WERI-Rb-1 (cell line): ENCODE measurements around the gene TEPSIN.

ENCODE experiments used
- DNase-seq: peaks from one replicate; pipeline ENCODE4 v3.0.0-alpha.2; 2020
- H3K27ac ChIP-seq: fragments of 250-450 bp; sonication (Bioruptor Pico); 2 replicates; pipeline ENCODE4 v1.5.1; 2020; ENCODE audit warnings: mild to moderate bottlenecking, moderate library complexity
- H3K27me3 ChIP-seq: fragments of 250-450 bp; sonication (Bioruptor Pico); 2 replicates; pipeline ENCODE4 v1.5.1; 2021; ENCODE audit warnings: mild to moderate bottlenecking, low read depth, moderate library complexity; ENCODE audit not compliant: insufficient read depth, severe bottlenecking
- H3K36me3 ChIP-seq: fragments of 250-450 bp; sonication (Bioruptor Pico); 2 replicates; pipeline ENCODE4 v1.5.1; 2020; ENCODE audit warnings: mild to moderate bottlenecking, moderate library complexity
- H3K4me3 ChIP-seq: 2 replicates; pipeline ENCODE4 v1.5.1; 2011; ENCODE audit warnings: low read depth, mild to moderate bottlenecking, control low read depth, low read length
- H3K9me3 ChIP-seq: fragments of 250-450 bp; sonication (Bioruptor Pico); 2 replicates; pipeline ENCODE4 v1.5.1; 2021; ENCODE audit warnings: mild to moderate bottlenecking, moderate library complexity; ENCODE audit not compliant: severe bottlenecking
- CTCF ChIP-seq: IDR thresholded peaks from 2 replicates; pipeline ENCODE4 v1.5.1; 2011; ENCODE audit warnings: low read depth, mild to moderate bottlenecking, control low read depth, inconsistent platforms, low read length

The TEPSIN gene

GRCh38 chr17:81285179-81285878, 46.5 kb upstream of the TEPSIN start:
- H3K27ac ChIP-seq = no peak overlapping the region
- H3K9me3 ChIP-seq = peaks cover 2% of the 10 kb centered on the region
- TF ChIP-seq CTCF = no peak
- H3K4me3 ChIP-seq = no peak overlapping the region
- no peak for DNase-seq
- H3K36me3 ChIP-seq = peaks cover 32% of the 10 kb centered on the region
- no peaks in the 10 kb centered on the region for H3K27me3 ChIP-seq

DNA sequence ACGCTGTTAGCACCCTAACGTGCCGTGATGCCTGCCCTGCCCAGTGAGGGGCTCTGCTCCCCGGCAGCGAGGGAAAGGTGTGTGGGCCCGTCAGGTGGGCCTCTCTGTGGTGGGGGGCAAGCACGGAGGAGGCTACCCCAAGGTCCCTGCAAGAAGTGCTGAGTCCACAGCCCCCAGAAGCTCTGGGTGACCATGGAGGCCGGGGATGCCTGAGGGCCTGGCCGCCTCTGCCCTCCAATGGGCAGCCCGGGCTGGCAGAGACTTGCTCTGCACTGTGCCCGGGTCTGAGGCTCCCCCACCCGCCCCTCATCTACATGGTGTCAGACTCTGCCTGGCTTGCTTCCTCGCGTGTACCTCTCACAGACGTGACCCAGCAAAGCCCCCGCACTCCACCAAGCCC, 44.0 kb upstream of the TEPSIN start:
- H3K4me3 ChIP-seq = no peak overlapping the region
- no peaks in the 10 kb centered on the region for H3K27me3 ChIP-seq
- no peak for TF ChIP-seq CTCF
- H3K27ac ChIP-seq = no peak overlapping the region
- H3K36me3 ChIP-seq = peaks cover 26% of the 10 kb centered on the region
- peaks cover 2% of the 10 kb centered on the region for H3K9me3 ChIP-seq
- no peak for DNase-seq

DNA sequence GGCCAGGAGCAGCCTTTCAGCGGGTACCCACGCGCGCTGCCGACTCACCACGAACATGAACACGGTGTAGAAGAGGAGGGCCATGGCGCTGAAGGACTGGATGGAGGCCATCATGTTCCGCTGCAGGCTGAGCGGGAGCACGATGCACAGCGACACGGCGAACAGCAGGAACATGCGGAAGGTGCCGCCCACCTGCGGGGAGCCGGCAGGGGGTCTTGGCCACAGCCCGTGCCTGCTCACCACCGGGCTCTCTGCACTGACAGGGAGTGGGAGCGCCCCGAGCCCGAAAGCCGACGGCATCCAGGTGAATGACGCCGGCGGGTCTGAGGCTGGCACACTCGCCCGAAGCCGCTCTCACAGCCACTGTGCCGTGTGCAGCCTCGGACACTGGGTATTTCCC, 43.3 kb upstream of the TEPSIN start:
- H3K4me3 ChIP-seq = no peak overlapping the region
- H3K27ac ChIP-seq = no peak overlapping the region
- peaks cover 20% of the 10 kb centered on the region for H3K36me3 ChIP-seq
- no peak for TF ChIP-seq CTCF
- H3K27me3 ChIP-seq = no peaks in the 10 kb centered on the region
- no peak for DNase-seq
- peaks cover 2% of the 10 kb centered on the region for H3K9me3 ChIP-seq

GRCh38 chr17:81280571-81280970, 41.7 kb upstream of the TEPSIN start:
- H3K9me3 ChIP-seq = peaks cover 2% of the 10 kb centered on the region
- H3K4me3 ChIP-seq = no peak overlapping the region
- DNase-seq = no peak
- no peak for TF ChIP-seq CTCF
- H3K36me3 ChIP-seq = peaks cover 27% of the 10 kb centered on the region
- no peaks in the 10 kb centered on the region for H3K27me3 ChIP-seq
- no peak overlapping the region for H3K27ac ChIP-seq

GRCh38 chr17:81279278-81280275, 40.7 kb upstream of the TEPSIN start:
- H3K4me3 ChIP-seq = no peak overlapping the region
- TF ChIP-seq CTCF = no peak
- H3K9me3 ChIP-seq = peaks cover 2% of the 10 kb centered on the region
- no peak overlapping the region for H3K27ac ChIP-seq
- no peak for DNase-seq
- H3K36me3 ChIP-seq = peaks cover 29% of the 10 kb centered on the region
- H3K27me3 ChIP-seq = no peaks in the 10 kb centered on the region
